ENCODE measurements around the gene SPANXB1.
"Not testable (repeated sequence)": the region's sequence is repeated elsewhere in the genome, so short reads cannot be mapped to it uniquely, and the experiment has no call there.

SPANXB1 gene, protein sequence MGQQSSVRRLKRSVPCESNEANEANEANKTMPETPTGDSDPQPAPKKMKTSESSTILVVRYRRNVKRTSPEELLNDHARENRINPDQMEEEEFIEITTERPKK

DNA sequence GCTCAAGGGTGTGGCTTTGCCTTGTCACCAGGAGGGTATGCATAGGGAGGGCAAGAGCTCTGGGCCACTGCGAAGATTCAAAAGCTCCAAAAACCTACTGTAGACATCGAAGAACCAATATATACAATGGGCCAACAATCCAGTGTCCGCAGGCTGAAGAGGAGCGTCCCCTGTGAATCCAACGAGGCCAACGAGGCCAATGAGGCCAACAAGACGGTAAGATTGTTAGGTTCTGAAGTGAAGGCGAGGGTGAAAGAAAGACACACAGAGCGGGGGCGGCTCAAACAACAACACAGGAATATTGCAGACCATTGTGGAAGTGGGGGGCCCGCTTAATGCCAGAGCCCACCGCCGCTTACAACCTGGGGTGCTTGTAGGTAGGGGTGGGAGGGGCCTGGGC is at the start of gene SPANXB1:
SPANXB1 (plus strand) TSS at position 27 of the 400 bp plus-strand sequence; CDS start at position 127, 100 bp downstream.
- not testable (repeated sequence) for DNase-seq

GRCh38 chrX:140967036-140967435 is 35.4 kb upstream of the SPANXB1 start:
- DNase-seq = no peak

GRCh38 chrX:140971099-140971795 is 31.1 kb upstream of the SPANXB1 start:
- DNase-seq = no peak

DNA sequence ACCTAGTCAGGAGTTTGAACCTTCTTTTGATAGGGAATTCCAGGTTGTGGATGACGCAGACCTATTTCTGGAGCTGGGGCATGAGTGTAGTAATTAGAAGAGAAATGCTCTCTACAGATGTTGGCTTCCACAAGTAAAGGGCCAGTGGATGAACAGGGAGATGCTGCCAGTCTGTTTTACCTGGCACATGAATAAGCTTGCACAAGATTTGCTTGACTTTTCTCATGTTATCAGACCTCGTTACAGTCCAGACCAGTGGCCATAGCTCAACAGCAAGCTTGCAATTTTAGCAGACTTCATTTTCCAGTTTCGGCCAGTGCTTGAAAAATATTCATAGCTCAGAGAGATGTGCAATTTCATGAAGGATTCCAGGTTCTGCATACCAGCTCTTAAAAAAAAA is 26.9 kb upstream of the SPANXB1 start:
- DNase-seq = no peak

DNA sequence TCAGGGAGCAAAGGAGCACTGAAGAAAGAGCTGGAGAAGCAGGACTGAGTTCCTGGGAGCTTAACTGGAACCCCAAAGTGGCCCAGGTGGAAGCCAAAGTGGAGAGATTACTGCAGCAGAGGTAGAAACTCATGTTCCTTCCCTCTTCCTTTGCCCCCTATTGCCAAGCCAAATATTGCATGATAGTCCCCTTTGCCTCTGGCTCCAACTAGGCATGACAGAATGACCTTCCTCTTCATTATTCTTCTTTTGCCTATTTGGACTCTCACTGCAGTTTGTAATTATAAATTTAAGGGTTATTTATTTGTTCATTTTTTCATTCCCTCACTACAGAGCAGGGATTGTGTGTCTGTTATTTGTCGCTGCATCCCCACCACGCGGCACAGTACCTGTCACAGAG is 22.1 kb upstream of the SPANXB1 start:
- no peak for DNase-seq

DNA sequence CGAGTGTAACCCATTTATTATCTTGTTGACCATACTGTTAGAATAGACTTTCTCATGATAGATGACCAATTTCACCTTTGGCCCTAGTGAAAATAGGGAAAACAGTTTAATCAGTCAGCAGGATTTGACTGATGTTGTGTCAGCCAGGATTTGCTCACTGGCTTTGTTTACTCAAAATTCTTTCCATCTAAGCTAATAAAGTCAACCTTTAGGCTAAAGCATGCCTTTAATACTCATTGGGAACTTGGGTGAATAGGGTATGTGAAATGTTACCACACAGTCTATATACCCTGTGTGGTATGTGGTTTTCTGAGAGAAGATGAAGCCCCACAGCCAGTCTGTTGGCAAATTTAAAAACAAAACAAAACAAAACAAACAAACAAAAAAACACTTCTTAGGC is 18.7 kb upstream of the SPANXB1 start:
- no peak for DNase-seq

GRCh38 chrX:141005243-141005642 is 2.8 kb downstream of the SPANXB1 start:
- DNase-seq = not testable (repeated sequence)

DNA sequence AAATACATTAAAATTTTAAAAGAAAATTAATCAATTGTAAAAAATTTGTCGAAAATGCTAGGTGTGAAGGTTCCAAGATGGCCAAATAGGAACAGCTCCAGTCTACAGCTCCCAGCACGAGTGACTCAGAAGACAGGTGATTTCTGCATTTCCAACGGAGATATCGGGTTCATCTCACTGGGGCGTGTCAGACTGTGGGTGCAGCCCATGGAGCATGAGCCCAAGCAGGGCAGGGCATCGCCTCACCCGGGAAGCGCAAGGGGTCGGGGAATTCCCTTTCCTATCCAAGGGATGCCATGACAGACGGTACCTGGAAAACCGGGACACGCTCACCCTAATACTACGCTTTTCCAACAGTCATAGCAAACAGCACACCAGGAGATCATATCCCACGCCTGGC is 41.9 kb downstream of the SPANXB1 start:
- not testable (repeated sequence) for DNase-seq

DNA sequence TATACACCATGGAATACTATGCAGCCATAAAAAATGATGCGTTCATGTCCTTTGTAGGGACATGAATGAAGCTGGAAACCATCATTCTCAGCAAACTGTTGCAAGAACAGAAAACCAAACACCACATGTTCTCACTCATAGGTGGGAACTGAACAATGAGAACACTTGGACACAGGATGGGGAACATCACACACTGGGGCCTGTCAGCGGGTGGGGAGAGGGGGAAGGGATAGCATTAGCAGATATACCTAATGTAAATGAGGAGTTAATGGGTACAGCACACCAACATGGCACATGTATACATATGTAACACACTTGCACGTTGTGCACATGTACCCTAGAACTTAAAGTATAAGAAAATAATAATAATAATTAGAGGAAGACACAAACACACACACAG is 47.5 kb downstream of the SPANXB1 start:
- not testable (repeated sequence) for DNase-seq

- not testable (repeated sequence) for DNase-seq
Observed at GRCh38 chrX:141052098-141052497, 49.7 kb downstream of the SPANXB1 start.
